CD14-positive monocyte (primary cell): ENCODE measurements around the gene ZRANB3. TPM values are rescaled to one million over a fixed set of nuclear protein-coding genes. Genes with fewer than 3 reads are reported as not detected.

Experiments
- DNase-seq, 3 donors: peaks; one replicate each; pipeline ENCODE4 v3.0.0-alpha.2; 2011 to 2022
- H2AFZ ChIP-seq: 2 replicates; pipeline ENCODE4 v1.6.0; 2012; ENCODE audit warnings: mild to moderate bottlenecking, low read depth, low read length, inconsistent platforms; ENCODE audit not compliant: insufficient read depth, poor library complexity, severe bottlenecking
- H3K27ac ChIP-seq, 2 donors: 1 replicate in 1 of 2; 2 replicates in 1 of 2; pipeline ENCODE4 v1.5.1; 2012 to 2013; ENCODE audit warnings: low read length in 2 of 2, control low read depth in 1 of 2, inconsistent platforms in 1 of 2, low read depth in 1 of 2, mild to moderate bottlenecking in 1 of 2
- H3K27me3 ChIP-seq, 2 donors: one replicate each; pipeline versions ENCODE4 v1.6.0 to v1.6.1; 2011 to 2013; ENCODE audit warnings: low read length in 2 of 2; ENCODE audit not compliant: control insufficient read depth in 2 of 2, insufficient read depth in 2 of 2
- H3K36me3 ChIP-seq, 2 donors: replicated peaks in 1 of 2; 1 replicate in 1 of 2; 2 replicates in 1 of 2; pipeline versions ENCODE4 v1.5.1 to v1.6.1; 2012 to 2013; ENCODE audit warnings: low read length in 2 of 2, control low read depth in 1 of 2, inconsistent platforms in 1 of 2, mild to moderate bottlenecking in 1 of 2; ENCODE audit not compliant: insufficient read depth in 2 of 2, control insufficient read depth in 1 of 2
- H3K4me1 ChIP-seq, 2 donors: 1 replicate in 1 of 2; 2 replicates in 1 of 2; pipeline versions ENCODE4 v1.5.1 to v1.6.1; 2012 to 2013; ENCODE audit warnings: low read length in 2 of 2, control low read depth in 1 of 2, inconsistent platforms in 1 of 2, mild to moderate bottlenecking in 1 of 2, moderate library complexity in 1 of 2; ENCODE audit not compliant: insufficient read depth in 2 of 2, control insufficient read depth in 1 of 2
- H3K4me2 ChIP-seq: replicated peaks from 2 replicates; pipeline ENCODE3; 2012; ENCODE audit warnings: low read length, moderate library complexity, mild to moderate bottlenecking; ENCODE audit not compliant: poor library complexity, severe bottlenecking; ENCODE audit errors: extremely low read depth
- H3K4me3 ChIP-seq, 3 experiments: fragments of 200-600 bp in 1 of 3; sonication (generic) in 1 of 3; replicated peaks in 1 of 3; 1 replicate in 2 of 3; 2 replicates in 1 of 3; pipeline ENCODE4 v1.5.1; 2011 to 2013; ENCODE audit warnings: low read length in 3 of 3, mild to moderate bottlenecking in 3 of 3, control low read depth in 2 of 3, low read depth in 2 of 3, inconsistent platforms in 1 of 3, moderate library complexity in 1 of 3
- H3K79me2 ChIP-seq: 2 replicates; pipeline ENCODE4 v1.6.0; 2012; ENCODE audit warnings: mild to moderate bottlenecking, control low read depth, inconsistent platforms, low read length, moderate library complexity; ENCODE audit not compliant: insufficient read depth
- H3K9ac ChIP-seq: 2 replicates; pipeline ENCODE4 v1.6.0; 2017; ENCODE audit warnings: low read length, mild to moderate bottlenecking; ENCODE audit not compliant: insufficient read depth, poor library complexity, severe bottlenecking
- H3K9me3 ChIP-seq, 2 donors: replicated peaks in 1 of 2; 1 replicate in 1 of 2; 2 replicates in 1 of 2; pipeline versions ENCODE4 v1.5.1 to v1.6.1; 2012 to 2013; ENCODE audit warnings: low read length in 2 of 2, control low read depth in 1 of 2; ENCODE audit not compliant: control insufficient read depth in 1 of 2, insufficient read depth in 1 of 2
- H4K20me1 ChIP-seq: 2 replicates; pipeline ENCODE4 v1.6.0; 2012; ENCODE audit warnings: mild to moderate bottlenecking, low read length, control low read depth, moderate library complexity; ENCODE audit not compliant: insufficient read depth
- H3K27ac Mint-ChIP-seq, 7 donors: one replicate each; pipeline ENCODE4 v1.8.0; 2020; ENCODE audit warnings: mild to moderate bottlenecking in 7 of 7, mixed read lengths in 7 of 7, moderate library complexity in 6 of 7, inconsistent platforms in 2 of 7
- H3K27me3 Mint-ChIP-seq, 3 donors: one replicate each; pipeline ENCODE4 v1.8.0; 2021 to 2022; ENCODE audit warnings: low read depth in 3 of 3, mild to moderate bottlenecking in 3 of 3, mixed read lengths in 3 of 3, moderate library complexity in 3 of 3, inconsistent platforms in 1 of 3
- H3K36me3 Mint-ChIP-seq, 2 donors: one replicate each; pipeline ENCODE4 v1.8.0; 2020; ENCODE audit warnings: mixed read lengths in 2 of 2, inconsistent platforms in 1 of 2, mild to moderate bottlenecking in 1 of 2
- H3K4me1 Mint-ChIP-seq: one replicate; pipeline ENCODE4 v1.8.0; 2020; ENCODE audit warnings: mild to moderate bottlenecking, mixed read lengths
- H3K4me3 Mint-ChIP-seq, 2 donors: one replicate each; pipeline ENCODE4 v1.8.0; 2020; ENCODE audit warnings: mild to moderate bottlenecking in 2 of 2, mixed read lengths in 2 of 2, moderate library complexity in 1 of 2
- H3K9me3 Mint-ChIP-seq, 7 donors: one replicate each; pipeline ENCODE4 v1.8.0; 2020 to 2022; ENCODE audit warnings: mixed read lengths in 7 of 7, mild to moderate bottlenecking in 6 of 7, moderate library complexity in 6 of 7, inconsistent platforms in 2 of 7
- CTCF ChIP-seq: fragments of 200-600 bp; IDR thresholded peaks from one replicate; pipeline ENCODE4 v1.8.0; 2022; ENCODE audit warnings: antibody characterized with exemption, mild to moderate bottlenecking
- WGBS: methylation state at CpG from one replicate; pipeline ENCODE4 v1.1.5; 2013; ENCODE audit warnings: missing lambda C conversion rate; ENCODE audit not compliant: insufficient coverage; 5-methylcytosine and 5-hydroxymethylcytosine counted together
- intact Hi-C, 2 donors: fragments of 100-400 bp; cut with micrococcal nuclease; formaldehyde crosslinking; loops; one replicate each; pipeline versions ENCODE4 v1.15.0 to v1.15.1; 2023
- polyA plus RNA-seq, 3 donors: library from polyadenylated mRNA; depleted of rRNA in 1 of 3; unstranded in 2 of 3; stranded (reverse) in 1 of 3; fragments of 300-500 nt in 2 of 3; fragments of >200 nt in 1 of 3; fragmentation: Illumina TruSeq in 2 of 3; gene quantifications; 1 replicate in 2 of 3; 2 replicates in 1 of 3; pipeline ENCODE4 v1.2.3, GENCODE V29; 2012 to 2021

ZRANB3 gene
- polyA plus RNA-seq, 3 donors = 0.47 to 3.5 (median 0.64) TPM

- Histone ChIP-seq H2AFZ (no peak overlapping the region), H3K27ac (no peak overlapping the region), H3K4me2 (no peak overlapping the region), H3K27me3 (no peaks in the 10 kb centered on the region), H4K20me1 (no peaks in the 10 kb centered on the region), H3K36me3 (no peaks in the 10 kb centered on the region), H3K4me1 (no peaks in the 10 kb centered on the region), H3K9ac (no peak overlapping the region), H3K79me2 (no peaks in the 10 kb centered on the region), H3K9me3 (no peaks in the 10 kb centered on the region), H3K4me3 (no peak overlapping the region)
- intact Hi-C loops = no loop called here
- H3K4me3 Mint-ChIP-seq = no peak overlapping the region
- peaks cover 0 to 2% (median 0%) of the 10 kb centered on the region in 3 donors for H3K27me3 Mint-ChIP-seq
- WGBS = 100% methylated on average over 1 of the region's 3 CpGs
- peak overlapping the region in 1 of 7 donors; percentile 18 for H3K27ac Mint-ChIP-seq
- no peak for DNase-seq
- TF ChIP-seq CTCF = no peak
- H3K4me1 Mint-ChIP-seq = no peaks in the 10 kb centered on the region
- H3K36me3 Mint-ChIP-seq = peaks cover 0 to 2% of the 10 kb centered on the region in 2 donors
- H3K9me3 Mint-ChIP-seq = no peaks in the 10 kb centered on the region
These were observed 327.1 kb downstream of the ZRANB3 start for GRCh38 chr2:135203944-135204343.

- no peak overlapping the region for H3K4me3 Mint-ChIP-seq
- no peak overlapping the region for H3K4me2 ChIP-seq
- no peaks in the 10 kb centered on the region for H3K4me1 ChIP-seq
- no peak overlapping the region for H3K9ac ChIP-seq
- no peaks in the 10 kb centered on the region for H3K27me3 ChIP-seq
- no peak overlapping the region for H2AFZ ChIP-seq
- H3K9me3 Mint-ChIP-seq = no peaks in the 10 kb centered on the region
- TF ChIP-seq CTCF = no peak
- no peaks in the 10 kb centered on the region for H3K36me3 ChIP-seq
- no peak overlapping the region for H3K4me3 ChIP-seq
- peaks cover 0 to 2% of the 10 kb centered on the region in 2 donors for H3K36me3 Mint-ChIP-seq
- H3K27ac ChIP-seq = no peak overlapping the region
- no peaks in the 10 kb centered on the region for H3K79me2 ChIP-seq
- H3K27ac Mint-ChIP-seq = peak overlapping the region in 1 of 7 donors; percentile 49
- H3K4me1 Mint-ChIP-seq = no peaks in the 10 kb centered on the region
- intact Hi-C loops = no loop called here
- H3K27me3 Mint-ChIP-seq = peaks cover 0 to 2% (median 1%) of the 10 kb centered on the region in 3 donors
- DNase-seq = no peak
- H3K9me3 ChIP-seq = no peaks in the 10 kb centered on the region
- no peaks in the 10 kb centered on the region for H4K20me1 ChIP-seq
These were observed 328.3 kb downstream of the ZRANB3 start for GRCh38 chr2:135202751-135203150.
